Activated gamma-delta T cell treated with anti-CD3 and anti-CD28 coated beads, Interleukin-2, amount 50 U/mL, for 16 hours (primary cell): ENCODE data around the gene ACTR3C.
"Not testable (repeated sequence)": the region's sequence is repeated elsewhere in the genome, so short reads cannot be mapped to it uniquely, and the experiment has no call there.

Source experiments
- DNase-seq: peaks from one replicate; pipeline ENCODE4 v3.0.0-alpha.2; 2020; ENCODE audit warnings: low read depth

ACTR3C gene

GRCh38 chr7:150312649-150313366, 10.5 kb downstream of the ACTR3C start:
- DNase-seq = not testable (repeated sequence)

GRCh38 chr7:150311711-150312110, 11.6 kb downstream of the ACTR3C start:
- DNase-seq = no peak

DNA sequence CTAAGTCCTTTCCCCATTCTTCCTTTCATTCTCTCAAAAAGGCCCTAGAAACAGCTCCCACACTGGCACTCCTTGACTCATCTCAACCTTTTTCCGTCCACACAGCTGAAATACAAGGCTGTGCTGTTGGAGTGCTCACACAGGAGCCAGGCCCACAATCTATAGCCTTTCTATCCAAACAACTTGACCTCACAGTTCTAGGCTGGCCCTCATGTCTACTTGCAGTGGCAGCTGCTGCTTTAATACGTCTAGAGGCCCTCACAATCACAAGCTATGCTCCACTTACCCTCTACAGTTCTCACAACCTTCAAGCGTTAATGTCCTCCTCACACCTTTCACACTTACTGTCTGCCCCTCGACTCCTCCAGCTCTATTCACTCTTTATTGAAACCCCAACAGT, 12.2 kb downstream of the ACTR3C start:
- DNase-seq = no peak

GRCh38 chr7:150308575-150308974, 14.8 kb downstream of the ACTR3C start:
- DNase-seq = no peak

DNA sequence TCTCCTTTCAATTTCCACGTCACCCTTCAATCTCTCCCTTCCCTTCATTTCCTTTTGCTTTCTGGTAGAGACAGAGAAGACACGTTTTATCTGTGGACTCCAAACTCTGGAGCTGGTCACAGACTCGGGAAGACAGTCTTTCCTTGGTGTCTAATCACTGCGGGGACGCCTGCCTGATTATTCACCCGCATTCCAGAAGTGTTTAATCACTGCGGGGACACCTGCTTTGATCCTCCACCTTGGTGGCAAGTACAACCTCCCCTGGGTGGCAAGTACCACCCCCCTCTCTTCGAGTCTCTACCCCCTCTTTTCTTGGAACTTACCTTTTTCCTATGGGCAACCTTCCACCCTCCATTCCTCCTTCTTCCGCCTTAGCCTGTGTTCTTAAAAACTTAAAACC, 15.4 kb downstream of the ACTR3C start:
- no peak for DNase-seq

DNA sequence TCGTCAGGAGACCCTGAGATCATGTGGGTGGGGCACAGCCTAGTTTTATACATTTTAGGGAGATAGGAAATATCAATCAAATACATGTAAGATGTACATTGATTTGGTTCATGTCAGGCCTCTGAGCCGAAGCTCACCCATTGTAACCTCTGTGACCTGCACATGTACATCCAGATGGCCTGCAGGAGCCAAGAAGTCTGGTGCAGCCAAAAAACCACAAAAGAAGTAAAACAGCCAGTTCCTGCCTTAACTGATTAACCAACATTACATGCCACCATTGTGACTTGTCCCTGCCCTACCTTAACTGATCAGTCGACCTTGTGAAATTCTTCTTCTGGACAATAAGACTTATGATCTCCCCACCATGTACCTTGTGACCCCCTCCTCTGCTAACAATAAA, 16.2 kb downstream of the ACTR3C start:
- no peak for DNase-seq

DNA sequence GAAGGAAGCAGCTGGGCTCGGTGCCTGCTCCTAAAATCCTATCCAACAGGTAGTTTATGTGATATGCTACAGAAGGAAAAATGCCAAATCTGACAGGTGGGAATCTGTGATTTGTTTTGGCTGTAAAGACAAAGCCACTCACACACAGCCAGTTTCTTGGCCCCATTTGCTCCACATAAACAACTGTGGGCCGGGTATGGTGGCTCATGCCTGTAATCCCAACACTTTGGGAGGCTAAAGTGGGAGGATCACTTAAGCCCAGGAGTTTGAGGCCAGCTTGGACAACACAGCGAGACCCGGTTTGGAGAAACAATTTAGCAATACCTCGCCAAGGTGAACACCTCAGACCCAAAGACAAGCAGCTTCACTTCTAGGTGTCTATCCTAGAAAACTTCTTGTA, 17.0 kb downstream of the ACTR3C start:
- not testable (repeated sequence) for DNase-seq

GRCh38 chr7:150305903-150306284, 17.5 kb downstream of the ACTR3C start:
- not testable (repeated sequence) for DNase-seq

GRCh38 chr7:150305259-150305902, 18.0 kb downstream of the ACTR3C start:
- not testable (repeated sequence) for DNase-seq

DNA sequence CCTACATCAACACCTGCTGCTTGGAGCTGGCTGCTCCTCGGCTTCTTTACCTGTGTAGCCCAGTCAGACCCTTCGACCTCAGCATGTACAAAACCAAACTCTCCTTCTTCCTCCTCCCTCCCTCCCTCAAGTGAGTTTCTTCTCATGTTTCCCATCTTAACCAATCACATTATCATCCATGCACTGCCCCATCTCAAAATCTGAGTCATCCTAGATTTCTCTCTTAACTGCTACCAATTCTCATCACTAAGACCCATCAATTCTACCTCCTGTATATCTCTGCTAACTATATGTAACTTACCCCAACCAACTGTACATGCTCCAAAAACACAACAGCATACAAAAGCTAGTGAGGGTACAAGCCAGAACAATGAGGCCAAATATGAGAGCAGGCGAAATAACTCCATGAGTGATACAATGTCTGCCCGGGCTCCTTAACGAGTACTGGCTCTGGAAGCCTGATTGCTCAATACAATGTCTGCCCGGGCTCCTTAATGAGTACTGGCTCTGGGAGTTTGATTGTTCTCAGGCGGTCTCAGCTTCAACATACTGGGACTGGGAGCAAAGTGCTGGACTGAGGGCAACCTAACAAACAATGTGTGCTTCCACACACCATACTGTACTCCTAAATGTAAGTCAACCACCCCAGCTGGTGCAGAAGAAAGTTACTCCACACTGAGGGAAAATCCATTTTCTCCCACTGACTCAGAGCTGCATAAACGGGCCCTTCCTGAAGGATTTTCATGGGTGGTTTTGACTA, 18.7 kb downstream of the ACTR3C start:
- DNase-seq = not testable (repeated sequence)

DNA sequence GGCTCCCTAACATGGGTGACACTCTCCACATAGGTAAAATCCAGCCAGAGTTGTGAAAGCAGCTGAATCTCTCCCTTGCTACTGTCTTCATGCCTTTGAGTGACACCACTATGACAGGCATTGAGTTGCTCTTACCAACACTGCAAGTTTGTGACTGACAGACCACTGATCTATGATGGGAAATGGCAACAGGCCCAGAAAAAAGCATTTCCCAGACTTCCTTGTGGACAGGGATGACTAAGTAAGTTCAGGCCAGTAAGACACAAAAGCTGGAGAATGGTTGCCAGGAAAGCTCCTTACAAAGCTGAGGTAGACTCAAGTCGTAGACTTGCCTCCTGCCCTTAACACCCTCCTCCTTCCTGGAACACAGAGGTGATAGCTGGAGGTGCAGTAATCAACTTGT, 20.4 kb downstream of the ACTR3C start:
- DNase-seq = not testable (repeated sequence)

GRCh38 chr7:150297978-150298377, 25.4 kb downstream of the ACTR3C start:
- not testable (repeated sequence) for DNase-seq

- DNase-seq = not testable (repeated sequence)
These were observed 26.5 kb downstream of the ACTR3C start for GRCh38 chr7:150296802-150297201.

GRCh38 chr7:150295614-150296013, 27.7 kb downstream of the ACTR3C start:
- not testable (repeated sequence) for DNase-seq

DNA sequence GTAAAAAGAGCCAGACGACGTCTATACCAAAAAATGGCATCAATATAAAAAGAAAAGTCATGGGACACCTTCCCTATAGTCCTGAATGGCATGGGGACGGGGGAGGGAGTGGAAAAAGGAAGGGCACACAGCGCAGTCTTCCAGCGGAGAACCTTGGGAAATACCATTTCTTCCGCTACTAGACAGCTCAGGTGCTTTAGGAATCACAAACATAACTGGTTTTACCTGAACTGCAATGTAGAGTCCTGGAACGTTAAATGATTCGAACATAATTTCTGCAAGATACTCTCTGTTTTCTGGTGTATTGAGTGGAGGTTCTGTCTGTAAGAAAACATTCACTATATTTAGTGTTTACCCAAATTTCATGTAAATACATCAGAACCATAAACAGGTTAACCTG, 28.3 kb downstream of the ACTR3C start:
- DNase-seq = not testable (repeated sequence)

DNA sequence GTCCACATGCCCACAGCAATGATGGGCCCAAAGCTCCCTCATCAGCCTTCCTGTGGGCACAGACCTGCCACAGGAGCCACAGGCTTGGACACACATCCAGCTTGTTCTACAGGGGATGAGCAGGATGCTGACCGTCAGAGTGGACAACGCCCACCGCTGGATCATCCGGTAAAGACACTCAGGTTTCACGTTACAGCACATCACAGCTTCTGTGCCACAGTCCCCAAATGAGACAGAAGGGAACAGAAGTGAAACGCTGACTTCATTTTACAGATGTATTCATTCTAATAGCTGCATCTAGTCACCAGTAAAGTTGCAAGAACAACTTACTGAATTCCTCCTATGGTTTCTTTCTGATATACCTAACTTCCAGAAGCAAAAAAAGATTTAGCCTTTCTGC, 33.0 kb downstream of the ACTR3C start:
- not testable (repeated sequence) for DNase-seq

DNA sequence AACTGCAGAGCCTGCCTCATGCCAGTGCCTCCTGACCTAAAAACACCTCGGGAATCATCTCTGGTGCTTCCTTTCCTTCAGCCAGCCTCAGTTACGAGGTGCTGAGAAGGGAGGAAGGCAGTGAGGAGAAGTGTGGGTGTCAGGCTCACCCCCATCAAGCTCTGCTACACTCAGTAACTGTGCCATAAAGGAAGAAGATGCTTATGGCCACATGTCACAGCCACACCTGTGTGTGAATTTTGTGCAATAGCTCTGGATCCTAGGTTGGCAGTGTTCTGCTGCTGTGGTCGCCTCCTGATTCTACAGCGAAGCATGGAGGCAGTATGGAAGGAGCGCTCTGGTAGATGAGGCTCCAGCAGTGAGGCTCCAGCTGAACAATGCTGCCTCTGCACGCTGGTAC, 34.5 kb downstream of the ACTR3C start:
- not testable (repeated sequence) for DNase-seq

DNA sequence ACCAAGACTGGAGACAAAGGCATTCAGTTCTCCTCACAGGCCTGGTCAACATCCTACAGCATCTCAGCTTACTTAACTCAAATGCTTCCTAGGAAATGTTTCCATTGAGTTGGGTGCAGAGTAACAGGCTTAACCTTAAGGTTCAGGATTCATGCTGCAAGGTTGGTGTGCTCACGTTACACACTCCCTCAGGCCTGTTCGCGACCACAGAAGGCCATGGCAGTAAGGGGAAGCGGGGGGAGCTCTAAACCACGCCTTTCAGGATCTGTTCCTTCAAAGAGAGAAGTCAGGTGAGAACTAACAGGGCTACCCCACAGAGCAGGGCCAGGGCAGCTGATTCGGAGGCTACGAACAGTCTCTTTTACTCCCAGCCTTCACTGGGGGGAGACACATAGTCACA, 35.5 kb downstream of the ACTR3C start:
- DNase-seq = not testable (repeated sequence)

GRCh38 chr7:150285849-150286754, 37.2 kb downstream of the ACTR3C start:
- not testable (repeated sequence) for DNase-seq

GRCh38 chr7:150283608-150284007, 39.7 kb downstream of the ACTR3C start:
- not testable (repeated sequence) for DNase-seq

DNA sequence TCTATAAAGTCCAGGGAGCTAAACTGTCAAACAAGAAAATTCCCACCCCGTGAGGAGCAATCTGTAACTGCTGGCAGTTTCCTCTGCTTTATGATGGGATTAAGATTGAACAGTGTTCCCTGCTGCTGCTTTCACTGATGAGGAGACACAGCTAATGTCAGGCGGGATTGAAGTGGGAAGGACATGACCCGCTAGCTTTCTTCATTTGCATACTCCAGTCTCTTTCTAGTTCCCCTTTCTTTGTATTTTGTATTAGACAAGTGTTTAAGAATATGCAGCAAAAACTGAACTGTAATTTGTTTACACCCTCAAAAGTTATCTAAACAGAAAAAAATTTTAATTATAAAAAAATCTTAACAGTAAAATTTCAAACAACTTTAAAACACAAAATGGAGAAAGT, 40.2 kb downstream of the ACTR3C start:
- not testable (repeated sequence) for DNase-seq
